Measurements from ENCODE around the gene PLEKHN1.

DNA sequence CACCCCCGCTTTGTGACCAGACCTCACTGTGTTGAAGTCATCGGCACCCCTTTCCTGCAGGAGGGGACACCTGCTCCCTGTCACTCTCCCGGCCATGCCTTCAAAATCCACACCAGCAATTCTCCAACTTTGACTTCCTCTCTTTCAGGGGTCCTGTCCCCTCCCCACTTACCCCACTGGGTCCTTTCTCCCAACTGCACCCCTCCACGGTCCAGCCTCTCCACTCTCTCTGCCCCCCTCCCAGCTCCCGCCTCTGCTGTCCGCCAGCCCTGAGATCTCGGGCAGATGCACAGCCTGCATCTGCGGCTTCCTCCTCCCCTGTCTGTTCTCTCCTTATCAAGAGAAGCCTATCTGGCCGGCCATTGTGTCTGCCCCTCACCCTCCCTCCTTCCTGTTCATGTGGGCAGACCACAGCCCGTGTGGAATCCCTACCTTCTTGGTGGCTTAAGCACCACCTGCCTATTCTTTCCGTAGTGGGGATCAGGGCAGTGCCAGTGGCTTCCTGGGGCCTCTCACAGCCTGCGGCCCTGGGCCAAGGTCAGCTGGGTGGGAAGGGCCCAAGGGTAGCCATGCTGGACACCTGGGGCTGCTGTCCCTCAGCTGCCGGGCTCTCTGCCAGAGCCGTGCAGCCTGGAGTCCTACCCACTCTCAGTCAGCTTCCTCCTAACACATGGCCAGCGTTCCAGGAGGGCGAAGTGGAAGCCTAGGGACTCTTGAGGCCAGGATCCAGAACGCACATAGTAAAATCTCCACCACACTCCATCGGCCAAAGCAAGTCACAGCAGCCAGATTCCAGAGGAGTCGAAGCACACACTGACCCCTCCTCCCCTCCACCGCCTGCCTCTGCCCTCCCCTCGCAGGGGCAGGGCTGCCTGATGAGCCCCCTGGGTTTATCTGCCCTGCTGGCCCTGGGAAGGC, 38.8 kb downstream of the PLEKHN1 start:
- TF ChIP-seq POLR2A (IDR thresholded peaks at IDR 0.05; ENCODE audit: extremely low read depth, insufficient read length) (no peak), MYC (IDR thresholded peaks at IDR 0.05; ENCODE audit: low read depth, low read length) (no peak)
- TF ChIP-seq, protein P1, sequence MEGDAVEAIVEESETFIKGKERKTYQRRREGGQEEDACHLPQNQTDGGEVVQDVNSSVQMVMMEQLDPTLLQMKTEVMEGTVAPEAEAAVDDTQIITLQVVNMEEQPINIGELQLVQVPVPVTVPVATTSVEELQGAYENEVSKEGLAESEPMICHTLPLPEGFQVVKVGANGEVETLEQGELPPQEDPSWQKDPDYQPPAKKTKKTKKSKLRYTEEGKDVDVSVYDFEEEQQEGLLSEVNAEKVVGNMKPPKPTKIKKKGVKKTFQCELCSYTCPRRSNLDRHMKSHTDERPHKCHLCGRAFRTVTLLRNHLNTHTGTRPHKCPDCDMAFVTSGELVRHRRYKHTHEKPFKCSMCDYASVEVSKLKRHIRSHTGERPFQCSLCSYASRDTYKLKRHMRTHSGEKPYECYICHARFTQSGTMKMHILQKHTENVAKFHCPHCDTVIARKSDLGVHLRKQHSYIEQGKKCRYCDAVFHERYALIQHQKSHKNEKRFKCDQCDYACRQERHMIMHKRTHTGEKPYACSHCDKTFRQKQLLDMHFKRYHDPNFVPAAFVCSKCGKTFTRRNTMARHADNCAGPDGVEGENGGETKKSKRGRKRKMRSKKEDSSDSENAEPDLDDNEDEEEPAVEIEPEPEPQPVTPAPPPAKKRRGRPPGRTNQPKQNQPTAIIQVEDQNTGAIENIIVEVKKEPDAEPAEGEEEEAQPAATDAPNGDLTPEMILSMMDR (IDR thresholded peaks at IDR 0.05; ENCODE audit: low read depth, low read length) = no peak
- TF ChIP-seq, protein P2, sequence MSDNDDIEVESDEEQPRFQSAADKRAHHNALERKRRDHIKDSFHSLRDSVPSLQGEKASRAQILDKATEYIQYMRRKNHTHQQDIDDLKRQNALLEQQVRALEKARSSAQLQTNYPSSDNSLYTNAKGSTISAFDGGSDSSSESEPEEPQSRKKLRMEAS (IDR thresholded peaks at IDR 0.05; ENCODE audit: low read depth, low read length) = no peak
